H9 (cell line): ENCODE data around the gene DHRS4L2. TPM values are rescaled to one million over a fixed set of nuclear protein-coding genes. Genes with fewer than 3 reads are reported as not detected.
"Not testable (repeated sequence)": the region's sequence is repeated elsewhere in the genome, so short reads cannot be mapped to it uniquely, and the experiment has no call there.

Experiments
- DNase-seq: peaks from one replicate; pipeline ENCODE4 v3.0.0-alpha.2; 2017
- H2AFZ ChIP-seq: one replicate; pipeline ENCODE4 v1.6.1; 2013; ENCODE audit warnings: mild to moderate bottlenecking, low read length, control low read depth, moderate library complexity
- H2AK5ac ChIP-seq: 2 replicates; pipeline ENCODE4 v1.6.1; 2013; ENCODE audit warnings: low read length, control low read depth, mixed read lengths; ENCODE audit not compliant: insufficient read length
- H2BK120ac ChIP-seq: one replicate; pipeline ENCODE4 v1.6.1; 2013; ENCODE audit warnings: low read depth, mild to moderate bottlenecking, low read length, control low read depth, inconsistent platforms; ENCODE audit not compliant: poor library complexity, severe bottlenecking
- H2BK12ac ChIP-seq: 2 replicates; pipeline ENCODE4 v1.6.1; 2013; ENCODE audit warnings: low read length, control low read depth, mixed read lengths, low read depth; ENCODE audit not compliant: insufficient read length
- H2BK15ac ChIP-seq: 2 replicates; pipeline ENCODE4 v1.6.1; 2013; ENCODE audit warnings: low read depth, low read length, control low read depth
- H2BK20ac ChIP-seq: one replicate; pipeline ENCODE4 v1.6.1; 2013; ENCODE audit warnings: low read depth, mild to moderate bottlenecking, low read length, control low read depth, inconsistent platforms; ENCODE audit not compliant: poor library complexity, severe bottlenecking
- H2BK5ac ChIP-seq: 2 replicates; pipeline ENCODE4 v1.6.1; 2013; ENCODE audit warnings: low read length, control low read depth, mixed read lengths; ENCODE audit not compliant: insufficient read length
- H3K14ac ChIP-seq: 2 replicates; pipeline ENCODE4 v1.6.1; 2013; ENCODE audit warnings: low read length, control low read depth; ENCODE audit not compliant: insufficient read depth
- H3K18ac ChIP-seq: 2 replicates; pipeline ENCODE4 v1.6.1; 2013; ENCODE audit warnings: low read depth, mild to moderate bottlenecking, mixed read lengths, low read length, control low read depth; ENCODE audit not compliant: insufficient read length
- H3K23ac ChIP-seq: 2 replicates; pipeline ENCODE4 v1.6.1; 2013; ENCODE audit warnings: low read length, control low read depth, mixed read lengths, low read depth; ENCODE audit not compliant: insufficient read length
- H3K23me2 ChIP-seq: 2 replicates; pipeline ENCODE4 v1.6.1; 2013; ENCODE audit warnings: low read depth, mild to moderate bottlenecking, mixed read lengths, low read length, control low read depth; ENCODE audit not compliant: insufficient read length, poor library complexity, severe bottlenecking
- H3K27ac ChIP-seq: 2 replicates; pipeline ENCODE4 v1.5.1; 2013; ENCODE audit warnings: low read length, control low read depth, mixed read lengths, low read depth; ENCODE audit not compliant: insufficient read length
- H3K27me3 ChIP-seq: 2 replicates; pipeline ENCODE4 v1.6.1; 2013; ENCODE audit warnings: low read length, control low read depth, inconsistent platforms; ENCODE audit not compliant: insufficient read depth
- H3K4ac ChIP-seq: 2 replicates; pipeline ENCODE4 v1.6.1; 2013; ENCODE audit warnings: low read depth, mild to moderate bottlenecking, control low read depth, inconsistent platforms, low read length, moderate library complexity
- H3K4me1 ChIP-seq: 2 replicates; pipeline ENCODE4 v1.6.1; 2013; ENCODE audit warnings: low read length, control low read depth, inconsistent platforms; ENCODE audit not compliant: insufficient read depth
- H3K4me2 ChIP-seq: 2 replicates; pipeline ENCODE4 v1.6.1; 2013; ENCODE audit warnings: low read length, control low read depth, mixed read lengths; ENCODE audit not compliant: insufficient read length, insufficient read depth
- H3K56ac ChIP-seq: 2 replicates; pipeline ENCODE4 v1.6.1; 2013; ENCODE audit warnings: low read depth, mild to moderate bottlenecking, mixed read lengths, low read length, control low read depth; ENCODE audit not compliant: insufficient read length
- H3K79me1 ChIP-seq: 2 replicates; pipeline ENCODE4 v1.6.1; 2013; ENCODE audit warnings: low read depth, mild to moderate bottlenecking, moderate library complexity, low read length, control low read depth, inconsistent platforms; ENCODE audit not compliant: insufficient read depth, poor library complexity, severe bottlenecking
- H3K79me2 ChIP-seq: 2 replicates; pipeline ENCODE4 v1.6.1; 2013; ENCODE audit warnings: low read length, control low read depth, inconsistent platforms; ENCODE audit not compliant: insufficient read depth
- H3K9ac ChIP-seq: 2 replicates; pipeline ENCODE4 v1.6.1; 2013; ENCODE audit warnings: low read length, control low read depth, mixed read lengths; ENCODE audit not compliant: insufficient read length; ENCODE audit errors: extremely low read depth
- H3K9me3 ChIP-seq: one replicate; pipeline ENCODE4 v1.6.1; 2013; ENCODE audit warnings: low read depth, low read length, inconsistent platforms; ENCODE audit not compliant: control insufficient read depth
- H3T11ph ChIP-seq: one replicate; pipeline ENCODE4 v1.6.1; 2013; ENCODE audit warnings: mild to moderate bottlenecking, low read length, control low read depth, inconsistent platforms
- H4K20me1 ChIP-seq: one replicate; pipeline ENCODE4 v1.6.1; 2013; ENCODE audit not compliant: control insufficient read depth, insufficient read length, insufficient read depth
- H4K5ac ChIP-seq: 2 replicates; pipeline ENCODE4 v1.6.1; 2013; ENCODE audit warnings: low read depth, mild to moderate bottlenecking, mixed read lengths, low read length, control low read depth; ENCODE audit not compliant: insufficient read length
- H4K8ac ChIP-seq: replicated peaks from 2 replicates; pipeline ENCODE4 v1.6.1; 2013; ENCODE audit warnings: low read length, control low read depth, mixed read lengths, low read depth; ENCODE audit not compliant: insufficient read length
- H4K91ac ChIP-seq: 2 replicates; pipeline ENCODE4 v1.6.1; 2013; ENCODE audit warnings: low read depth, mild to moderate bottlenecking, moderate library complexity, mixed read lengths, low read length, control low read depth; ENCODE audit not compliant: insufficient read length
- H3K27ac Mint-ChIP-seq, 3 experiments: 2 replicates in 2 of 3; 3 replicates in 1 of 3; pipeline ENCODE4 v1.8.0; 2020 to 2021; ENCODE audit warnings: mixed read lengths in 3 of 3, mild to moderate bottlenecking in 1 of 3, moderate library complexity in 1 of 3
- H3K27me3 Mint-ChIP-seq: 2 replicates; pipeline ENCODE4 v1.8.0; 2021; ENCODE audit warnings: low read depth, mild to moderate bottlenecking, moderate library complexity, mixed read lengths
- H3K36me3 Mint-ChIP-seq, 3 experiments: 2 replicates in 2 of 3; 3 replicates in 1 of 3; pipeline ENCODE4 v1.8.0; 2020 to 2021; ENCODE audit warnings: low read depth in 3 of 3, mixed read lengths in 3 of 3; ENCODE audit not compliant: insufficient read depth in 1 of 3
- H3K4me1 Mint-ChIP-seq, 2 experiments: 2 replicates each; pipeline ENCODE4 v1.8.0; 2020; ENCODE audit warnings: mixed read lengths in 2 of 2
- H3K4me3 Mint-ChIP-seq, 2 experiments: 2 replicates in 1 of 2; 3 replicates in 1 of 2; pipeline ENCODE4 v1.8.0; 2020 to 2021; ENCODE audit warnings: mild to moderate bottlenecking in 2 of 2, mixed read lengths in 2 of 2, moderate library complexity in 1 of 2
- H3K9me3 Mint-ChIP-seq, 2 experiments: 2 replicates in 1 of 2; 3 replicates in 1 of 2; pipeline ENCODE4 v1.8.0; 2020; ENCODE audit warnings: mild to moderate bottlenecking in 2 of 2, mixed read lengths in 2 of 2, moderate library complexity in 1 of 2
- WGBS: extraction: QIAGEN DNeasy Blood & Tissue Kit; methylation state at CpG from one replicate; pipeline ENCODE4 v1.1.7; 2013; ENCODE audit warnings: missing lambda C conversion rate, low lambda C conversion rate, mixed read lengths; ENCODE audit not compliant: insufficient read length; ENCODE audit errors: extremely low coverage; 5-methylcytosine and 5-hydroxymethylcytosine counted together
- total RNA-seq: library from RNA; stranded (reverse); gene quantifications from 2 replicates; pipeline ENCODE4 v1.2.1, GENCODE V29; 2021
- TF ChIP-seq, protein P1 (sequence below): fragments of 200-600 bp; sonication (generic); conservative IDR thresholded peaks from 3 replicates; pipeline ENCODE4 v1.8.0; 2021; ENCODE audit warnings: antibody characterized with exemption, mild to moderate bottlenecking

The DHRS4L2 gene
- total RNA-seq, 1 experiment from 2014 or later, result 10.2 TPM

- Histone ChIP-seq H3K9ac (no peak overlapping the region), H2AK5ac (no peak overlapping the region), H3K79me1 (no peaks in the 10 kb centered on the region), H3K4me1 (no peaks in the 10 kb centered on the region), H4K20me1 (no peaks in the 10 kb centered on the region), H2BK20ac (no peak overlapping the region), H3K14ac (no peak overlapping the region), H4K91ac (no peak overlapping the region), H2BK120ac (no peak overlapping the region), H4K5ac (no peak overlapping the region), H3K27me3 (no peaks in the 10 kb centered on the region), H3K23ac (no peak overlapping the region), H3K9me3 (no peaks in the 10 kb centered on the region), H3K79me2 (no peaks in the 10 kb centered on the region), H3K23me2 (peaks cover 4% of the 10 kb centered on the region), H2AFZ (no peak overlapping the region), H3K4ac (no peak overlapping the region), H2BK12ac (no peak overlapping the region), H3K18ac (no peak overlapping the region), H4K8ac (no peak overlapping the region), H3K56ac (no peak overlapping the region), H3T11ph (no peak overlapping the region), H2BK5ac (no peak overlapping the region), H3K27ac (no peak overlapping the region), H3K4me2 (no peak overlapping the region), H2BK15ac (no peak overlapping the region)
- TF ChIP-seq, protein P1, sequence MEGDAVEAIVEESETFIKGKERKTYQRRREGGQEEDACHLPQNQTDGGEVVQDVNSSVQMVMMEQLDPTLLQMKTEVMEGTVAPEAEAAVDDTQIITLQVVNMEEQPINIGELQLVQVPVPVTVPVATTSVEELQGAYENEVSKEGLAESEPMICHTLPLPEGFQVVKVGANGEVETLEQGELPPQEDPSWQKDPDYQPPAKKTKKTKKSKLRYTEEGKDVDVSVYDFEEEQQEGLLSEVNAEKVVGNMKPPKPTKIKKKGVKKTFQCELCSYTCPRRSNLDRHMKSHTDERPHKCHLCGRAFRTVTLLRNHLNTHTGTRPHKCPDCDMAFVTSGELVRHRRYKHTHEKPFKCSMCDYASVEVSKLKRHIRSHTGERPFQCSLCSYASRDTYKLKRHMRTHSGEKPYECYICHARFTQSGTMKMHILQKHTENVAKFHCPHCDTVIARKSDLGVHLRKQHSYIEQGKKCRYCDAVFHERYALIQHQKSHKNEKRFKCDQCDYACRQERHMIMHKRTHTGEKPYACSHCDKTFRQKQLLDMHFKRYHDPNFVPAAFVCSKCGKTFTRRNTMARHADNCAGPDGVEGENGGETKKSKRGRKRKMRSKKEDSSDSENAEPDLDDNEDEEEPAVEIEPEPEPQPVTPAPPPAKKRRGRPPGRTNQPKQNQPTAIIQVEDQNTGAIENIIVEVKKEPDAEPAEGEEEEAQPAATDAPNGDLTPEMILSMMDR, result no peak
- peaks cover 4% of the 10 kb centered on the region for H3K27me3 Mint-ChIP-seq
- H3K4me3 Mint-ChIP-seq, result no peak overlapping the region
- H3K27ac Mint-ChIP-seq, result no peak overlapping the region
- no peak for DNase-seq
- peaks cover 15 to 19% of the 10 kb centered on the region in 2 experiments for H3K9me3 Mint-ChIP-seq
- H3K4me1 Mint-ChIP-seq, result peaks cover 23 to 25% of the 10 kb centered on the region in 2 experiments
- H3K36me3 Mint-ChIP-seq, result peaks cover 0 to 2% (median 0%) of the 10 kb centered on the region in 3 experiments; a peak in 3 of 7 replicates
- WGBS, result no CpG with 5 or more reads among the region's 6 CpGs
These were observed 38.2 kb upstream of the DHRS4L2 start for GRCh38 chr14:23950411-23951135.

GRCh38 chr14:23951136-23951466 is 37.6 kb upstream of the DHRS4L2 start:
- H2BK12ac ChIP-seq, H3K56ac ChIP-seq, H3K14ac ChIP-seq, H3K27me3 Mint-ChIP-seq, H4K5ac ChIP-seq, H3K4me2 ChIP-seq, H3K27ac Mint-ChIP-seq, H3K4me3 Mint-ChIP-seq, H3K36me3 Mint-ChIP-seq, H3K23me2 ChIP-seq, H3K4ac ChIP-seq, H3K9me3 ChIP-seq, H2AFZ ChIP-seq, H3K4me1 ChIP-seq, H2BK5ac ChIP-seq, H4K91ac ChIP-seq, H4K8ac ChIP-seq, H3K79me2 ChIP-seq, H3K23ac ChIP-seq, H3T11ph ChIP-seq, H2BK20ac ChIP-seq, H3K18ac ChIP-seq, H2AK5ac ChIP-seq, H3K9ac ChIP-seq, H2BK120ac ChIP-seq, DNase-seq, H3K27me3 ChIP-seq, H2BK15ac ChIP-seq, H4K20me1 ChIP-seq, H3K79me1 ChIP-seq, H3K27ac ChIP-seq: not testable (repeated sequence)
- WGBS, result no CpG with 5 or more reads among the region's 3 CpGs
- peaks cover 23 to 25% of the 10 kb centered on the region in 2 experiments for H3K4me1 Mint-ChIP-seq
- peaks cover 15 to 19% of the 10 kb centered on the region in 2 experiments for H3K9me3 Mint-ChIP-seq
